ENCODE measurements around the gene TIMM10B.

The TIMM10B gene

GRCh38 chr11:6481012-6481923, at the start of gene TIMM10B, which contains the start of gene ARFIP2:
Gene TIMM10B (plus strand): TSS chr11:6481501. CDS start chr11:6481517, 16 bp downstream.
Gene ARFIP2 (minus strand): TSS chr11:6481331. CDS start chr11:6480421, 910 bp downstream.
- DNase-seq (ENCODE audit: low read depth, low spot score), result peak; percentile 92

DNA sequence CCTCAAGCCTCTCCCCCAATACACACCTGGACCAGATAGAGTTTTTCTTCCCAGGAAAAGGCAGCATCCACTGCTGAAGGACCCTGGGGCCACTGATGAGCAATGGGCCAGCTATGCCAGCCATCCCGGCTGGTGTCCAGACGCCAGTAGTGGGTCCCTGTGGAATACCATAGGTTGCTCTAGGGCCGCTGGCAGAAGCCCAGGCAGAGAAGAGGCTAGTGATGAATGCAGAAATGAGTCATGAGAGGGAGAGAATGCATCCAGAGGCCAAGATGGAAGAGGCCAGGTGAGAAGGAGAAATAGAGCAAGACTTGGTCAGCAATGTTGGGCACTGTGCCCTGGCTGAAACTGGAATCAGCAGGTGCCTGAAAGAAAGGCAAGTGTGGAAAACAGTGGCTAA, 49.4 kb upstream of the TIMM10B start:
- DNase-seq (ENCODE audit: low read depth, low spot score), result no peak

DNA sequence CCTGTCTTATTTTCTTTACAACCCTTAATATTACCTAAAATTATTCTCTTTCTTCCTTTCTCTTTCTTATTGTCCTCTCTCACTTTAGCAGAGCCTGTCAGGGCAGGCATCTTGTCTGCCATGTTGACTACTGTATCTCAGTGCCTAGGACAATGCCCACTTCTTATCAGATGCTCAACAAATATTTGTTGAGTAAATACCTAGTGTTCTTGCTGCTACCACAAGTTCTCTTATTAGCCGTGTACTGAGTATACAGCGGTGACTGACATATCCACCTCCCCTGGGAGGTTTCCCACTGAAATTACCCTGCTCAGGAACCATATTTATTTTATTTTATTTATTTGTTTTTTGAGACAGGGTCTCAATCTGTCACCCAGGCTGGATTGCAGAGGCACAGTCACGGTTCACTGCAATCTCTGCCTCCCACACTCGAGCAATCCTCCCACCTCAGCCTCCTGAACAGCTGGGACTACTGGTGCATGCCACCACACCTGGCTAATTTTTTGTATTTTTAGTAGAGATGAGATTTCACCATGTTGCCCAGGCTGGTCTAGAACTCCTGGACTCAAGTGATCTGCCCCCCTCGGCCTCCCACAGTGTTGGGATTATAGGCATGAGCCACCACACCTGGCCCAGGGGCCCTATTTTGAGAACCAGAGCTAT, 47.2 kb upstream of the TIMM10B start:
- DNase-seq (ENCODE audit: low read depth, low spot score), result no peak

- DNase-seq (ENCODE audit: low read depth, low spot score), result no peak
Observed at GRCh38 chr11:6437423-6437822, 43.9 kb upstream of the TIMM10B start.

GRCh38 chr11:6437993-6438392, 43.3 kb upstream of the TIMM10B start:
- DNase-seq (ENCODE audit: low read depth, low spot score), result no peak

DNA sequence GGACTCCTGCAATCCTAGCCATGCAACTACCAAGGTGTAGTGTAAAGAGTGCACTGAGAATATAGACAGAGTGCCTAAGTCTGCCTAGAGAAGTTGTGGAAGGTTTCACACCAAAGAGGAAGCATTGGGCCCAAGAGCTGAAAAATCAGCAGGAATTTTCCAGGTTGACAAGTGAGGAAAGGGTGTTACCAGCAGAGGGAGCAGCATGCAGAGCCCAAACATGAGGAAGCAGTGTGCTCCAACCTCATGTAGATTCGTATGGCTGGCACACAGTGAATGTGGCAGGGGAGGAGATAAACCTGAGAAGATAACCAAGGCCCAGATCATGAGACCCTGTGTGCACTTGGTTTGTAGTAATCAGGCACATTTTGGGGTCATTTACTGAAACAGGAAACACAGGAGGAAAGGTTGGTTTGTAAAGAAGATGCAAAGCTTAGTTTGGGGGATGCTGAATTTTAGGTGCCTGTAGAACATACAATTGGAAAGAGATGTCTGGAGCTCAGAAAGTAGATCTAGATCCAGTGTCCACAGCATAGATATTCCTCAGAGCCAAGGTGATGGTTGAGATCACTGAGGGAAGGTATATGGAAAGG, 42.2 kb upstream of the TIMM10B start:
- DNase-seq (ENCODE audit: low read depth, low spot score), result no peak

DNA sequence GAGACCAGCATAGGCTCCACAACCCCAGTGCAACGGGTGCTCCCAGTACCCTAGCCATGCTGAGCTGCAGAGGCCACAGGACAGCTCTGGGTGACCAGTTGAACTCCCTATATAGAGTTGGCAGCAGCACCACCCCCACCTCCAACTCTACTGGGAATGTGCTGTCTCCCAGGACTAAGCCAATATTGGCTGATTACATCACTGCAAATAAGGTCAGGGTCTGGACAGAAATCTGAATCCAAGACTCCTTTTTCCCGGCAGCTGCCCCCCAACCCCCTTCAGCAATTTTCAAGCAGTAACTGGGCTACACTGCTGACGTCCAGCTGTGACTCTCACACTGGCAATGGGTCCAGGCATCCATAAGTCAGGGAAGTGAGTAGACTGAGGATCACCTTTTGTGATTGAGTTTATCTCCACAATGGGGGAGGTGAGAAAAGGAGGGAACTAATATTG, 40.4 kb upstream of the TIMM10B start, which contains the start of gene HPX:
TSS of gene HPX (minus strand) at position 82 of the 453 bp plus-strand sequence. CDS start at position 58, 24 bp downstream.
- no peak for DNase-seq (ENCODE audit: low read depth, low spot score)

DNA sequence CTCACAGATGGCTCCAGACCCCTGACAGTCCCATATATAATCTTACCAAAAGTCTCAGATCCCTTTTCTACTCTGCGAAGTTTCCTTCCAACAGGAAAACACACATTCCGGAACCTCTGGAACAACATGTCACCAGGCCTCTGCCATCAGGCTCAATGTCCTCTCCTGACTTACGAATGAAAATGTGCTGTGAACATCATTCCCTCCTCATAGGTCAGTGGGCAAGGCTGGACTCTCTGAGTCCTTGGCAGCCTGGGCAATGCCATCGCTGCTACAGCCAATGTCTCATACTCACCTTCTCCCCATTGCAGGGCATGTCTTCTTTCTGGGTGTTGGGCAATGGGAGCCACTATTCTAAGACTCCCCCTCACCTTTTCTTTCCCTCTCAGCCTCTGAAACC, 38.9 kb upstream of the TIMM10B start:
- no peak for DNase-seq (ENCODE audit: low read depth, low spot score)

- no peak for DNase-seq (ENCODE audit: low read depth, low spot score)
Observed at GRCh38 chr11:6443269-6444003, 37.9 kb upstream of the TIMM10B start.

DNA sequence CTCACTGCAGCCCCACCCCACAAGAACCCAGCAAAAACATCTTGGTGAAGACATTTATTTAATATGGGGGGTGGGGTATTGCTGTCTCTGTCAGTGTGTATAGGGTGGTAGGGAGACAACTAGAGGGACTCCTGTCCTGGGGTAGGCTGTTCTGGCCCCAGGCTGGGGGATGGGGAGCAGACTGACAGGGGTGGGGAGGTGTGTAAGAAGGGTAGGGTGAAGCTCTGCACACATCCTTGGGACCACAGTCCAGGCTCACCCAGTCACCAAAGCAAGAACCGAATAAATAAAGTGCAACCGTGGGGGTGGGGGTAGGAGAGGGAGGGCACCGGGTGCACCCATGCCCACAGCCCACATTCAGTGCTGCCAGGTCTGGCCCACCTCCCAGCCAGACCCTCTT, 32.7 kb upstream of the TIMM10B start:
- no peak for DNase-seq (ENCODE audit: low read depth, low spot score)

GRCh38 chr11:6452219-6452618, 29.1 kb upstream of the TIMM10B start:
- DNase-seq (ENCODE audit: low read depth, low spot score), result no peak

DNA sequence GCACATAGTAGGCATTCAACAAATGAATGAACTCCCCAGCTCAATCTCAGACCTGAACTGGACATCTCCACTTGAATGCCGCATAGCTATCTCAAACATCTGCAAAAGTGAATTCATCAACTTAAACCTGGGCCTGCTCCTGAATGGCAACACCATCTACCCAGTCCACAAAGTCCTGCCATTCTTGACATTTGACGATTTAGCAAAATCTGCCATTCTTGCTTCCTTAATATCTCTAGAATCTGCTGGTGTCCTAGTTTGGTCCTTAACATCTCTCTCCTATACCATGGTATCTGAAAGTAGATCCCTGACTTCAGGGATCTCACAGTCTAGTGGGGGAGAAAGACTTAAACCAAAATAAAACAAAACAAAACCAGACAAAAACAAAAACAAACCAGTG, 28.1 kb upstream of the TIMM10B start:
- no peak for DNase-seq (ENCODE audit: low read depth, low spot score)

DNA sequence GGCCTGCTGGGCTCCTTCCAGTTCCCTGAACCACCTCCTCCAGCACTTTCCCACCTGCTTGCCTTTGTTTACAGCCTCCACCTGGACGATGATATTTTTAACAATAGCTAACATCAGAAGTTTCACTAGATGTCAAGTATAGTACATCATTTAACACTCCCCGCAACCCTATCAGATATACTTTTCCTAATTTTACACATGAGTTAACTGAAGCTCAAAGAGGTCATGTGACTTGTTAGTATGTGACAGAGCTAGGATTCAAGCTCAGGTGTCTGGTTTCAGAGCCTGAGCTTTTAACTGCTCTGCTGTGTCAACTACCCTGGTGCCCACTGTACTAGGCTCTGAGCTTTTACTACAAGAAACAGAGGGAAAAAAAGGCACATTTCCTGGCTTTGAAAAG, 26.2 kb upstream of the TIMM10B start:
- no peak for DNase-seq (ENCODE audit: low read depth, low spot score)

DNA sequence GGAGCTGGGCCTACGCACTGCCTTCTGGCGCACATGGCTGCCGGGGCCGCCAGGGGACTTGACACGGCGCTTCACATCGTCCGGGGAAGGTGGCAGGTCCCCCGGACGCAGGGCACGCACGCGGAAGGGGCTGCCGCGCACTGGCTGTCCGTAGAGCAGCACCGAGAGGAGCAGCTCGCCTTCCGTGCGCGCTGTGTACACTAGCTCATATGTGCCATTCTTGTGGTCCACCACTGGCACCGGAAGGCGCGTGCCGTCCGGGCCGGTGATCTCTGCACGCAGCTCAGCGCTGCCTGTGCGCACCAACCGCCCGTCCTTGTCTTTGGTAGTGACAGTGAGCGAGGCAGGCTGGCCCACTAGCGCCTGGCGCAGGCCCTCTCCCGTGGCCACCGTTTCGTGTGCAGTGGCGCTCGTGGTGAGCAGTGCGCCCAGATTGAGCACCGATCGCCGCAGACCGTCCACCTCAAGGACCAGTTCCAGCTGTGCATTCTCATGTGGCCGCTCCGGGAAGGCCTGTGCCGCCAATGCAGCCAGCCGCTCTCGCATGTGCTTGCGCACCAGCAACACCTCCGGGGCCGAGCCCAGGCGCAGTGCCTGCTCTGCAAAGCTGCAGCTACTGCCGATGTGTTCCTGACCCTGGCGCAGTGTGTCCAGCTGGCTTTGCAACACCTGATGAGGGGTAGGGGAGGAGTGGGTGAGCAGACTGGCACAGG, 24.8 kb upstream of the TIMM10B start:
- DNase-seq (ENCODE audit: low read depth, low spot score), result no peak

- DNase-seq (ENCODE audit: low read depth, low spot score), result no peak
Observed at GRCh38 chr11:6457581-6458320, 23.6 kb upstream of the TIMM10B start.

- no peak for DNase-seq (ENCODE audit: low read depth, low spot score)
Observed at GRCh38 chr11:6458352-6459098, 22.8 kb upstream of the TIMM10B start.

DNA sequence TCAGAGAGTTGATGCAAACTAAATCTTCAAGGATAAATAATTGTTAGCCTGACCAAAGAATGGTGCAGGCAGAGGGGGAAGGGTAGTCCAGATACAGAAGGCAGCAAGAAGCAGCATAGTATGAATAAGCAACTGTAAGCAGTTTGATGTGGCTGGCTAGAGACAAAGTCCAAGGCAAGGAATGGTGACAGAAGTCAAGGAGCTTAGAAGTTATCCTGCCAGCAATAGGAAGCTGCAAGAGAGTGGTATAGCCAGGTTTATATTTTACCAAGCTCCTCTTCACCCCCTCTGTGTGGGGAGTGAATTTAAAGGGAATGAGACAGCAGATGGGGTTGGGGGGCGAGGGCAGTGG, 22.2 kb upstream of the TIMM10B start:
- DNase-seq (ENCODE audit: low read depth, low spot score), result no peak

DNA sequence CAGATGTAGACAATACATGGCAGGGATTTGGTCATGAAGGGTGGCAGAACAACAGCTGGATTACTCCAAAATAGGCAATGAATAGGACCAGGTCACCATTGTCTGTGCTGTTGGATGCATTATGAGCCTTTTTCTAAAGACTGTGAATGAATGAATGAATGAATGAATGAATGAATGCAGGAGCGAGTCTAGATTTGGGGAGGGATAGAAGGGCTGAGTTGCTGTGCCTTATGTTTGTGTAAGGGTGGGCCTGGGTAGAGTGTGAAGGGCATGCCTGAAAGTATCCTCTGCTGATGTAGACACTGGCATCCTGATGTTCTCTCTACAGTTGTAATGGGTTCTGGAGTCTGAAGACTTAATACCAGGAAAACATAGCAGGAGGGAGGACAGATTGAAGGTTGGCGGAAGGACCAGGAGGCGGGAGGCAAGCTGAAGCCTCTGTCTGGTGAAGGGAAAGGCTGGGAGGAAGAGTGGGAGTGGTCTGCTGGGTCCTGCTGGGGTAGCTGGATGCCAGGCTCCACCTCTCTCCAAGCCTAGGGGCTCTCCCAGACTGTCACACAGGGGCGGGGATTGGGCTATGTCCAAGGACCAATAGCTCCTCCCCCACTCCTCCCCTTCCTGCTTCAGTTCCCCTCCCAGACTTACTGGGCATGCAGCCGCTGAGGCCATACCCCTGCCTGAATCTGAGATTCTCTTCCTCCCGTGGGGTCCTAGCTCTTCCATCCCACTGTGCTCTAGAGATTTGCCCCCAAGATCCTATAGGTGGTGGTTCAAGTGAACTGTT, 12.4 kb upstream of the TIMM10B start:
- peak; percentile 88 for DNase-seq (ENCODE audit: low read depth, low spot score)

DNA sequence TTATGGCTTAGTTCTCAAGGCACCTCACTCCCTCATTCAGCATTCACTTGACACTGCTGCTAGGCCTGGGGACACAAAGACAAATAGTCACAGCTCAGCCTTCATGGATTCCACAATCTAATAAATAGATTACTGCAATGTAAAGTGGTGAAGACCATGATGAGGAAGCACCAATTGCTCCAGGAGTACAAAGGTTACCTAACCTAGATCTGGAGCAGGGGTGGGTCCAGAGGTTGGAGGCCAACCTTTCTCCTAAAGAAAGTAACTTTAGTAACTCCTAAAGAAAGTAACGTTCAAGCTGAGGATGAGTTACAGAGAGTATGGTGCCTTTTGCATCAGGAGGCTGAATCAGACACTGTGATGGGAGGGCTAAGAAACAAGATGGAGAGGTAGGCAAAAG, 11.7 kb upstream of the TIMM10B start:
- no peak for DNase-seq (ENCODE audit: low read depth, low spot score)
